Activated CD8-positive, alpha-beta T cell treated with anti-CD3 and anti-CD28 coated beads for 36 hours (primary cell): Measurements from ENCODE around the gene SLIT3. TPM values are rescaled to one million over a fixed set of nuclear protein-coding genes. Genes with fewer than 3 reads are reported as not detected.

ENCODE experiments used
- ATAC-seq: fragments of 200-7000 bp; cut with Tn5 transposase; one replicate; pipeline ENCODE4 v1.10.0; 2021; ENCODE audit warnings: mild to moderate bottlenecking, moderate library complexity
- CTCF ChIA-PET: fragments of 350-600 bp; sonication (Branson Sonifier 250); formaldehyde crosslinking; loops from one replicate; lab custom pipeline; 2021; ENCODE audit warnings: antibody characterized with exemption; lab: Charles Lee
- POLR2A ChIA-PET: fragments of 350-600 bp; sonication (Branson Sonifier 250); formaldehyde crosslinking; loops from one replicate; lab custom pipeline; 2021; ENCODE audit warnings: antibody characterized with exemption; lab: Charles Lee
- DNase-seq: peaks from one replicate; pipeline ENCODE4 v3.0.0-alpha.2; 2020
- H3K27ac Mint-ChIP-seq: one replicate; pipeline ENCODE4 v1.8.0; 2021; ENCODE audit warnings: mild to moderate bottlenecking, mixed read lengths
- H3K27me3 Mint-ChIP-seq: one replicate; pipeline ENCODE4 v1.8.0; 2021; ENCODE audit warnings: mixed read lengths
- H3K36me3 Mint-ChIP-seq: one replicate; pipeline ENCODE4 v1.8.0; 2021; ENCODE audit warnings: low read depth, mixed read lengths
- H3K4me1 Mint-ChIP-seq: one replicate; pipeline ENCODE4 v1.8.0; 2021; ENCODE audit warnings: low read depth, mixed read lengths
- H3K4me3 Mint-ChIP-seq: one replicate; pipeline ENCODE4 v1.8.0; 2021; ENCODE audit warnings: mild to moderate bottlenecking, moderate library complexity, mixed read lengths
- H3K9me3 Mint-ChIP-seq: one replicate; pipeline ENCODE4 v1.8.0; 2021; ENCODE audit warnings: mixed read lengths
- intact Hi-C: fragments of 100-400 bp; cut with micrococcal nuclease; formaldehyde crosslinking; loops from one replicate; pipeline ENCODE4 v1.10.0; 2022
- total RNA-seq, 2 experiments: library from RNA; stranded (reverse); gene quantifications; one replicate each; pipeline ENCODE4 v1.2.3, GENCODE V29; 2021
- TF ChIP-seq, protein P1 (sequence below): fragments of 200-600 bp; IDR thresholded peaks from one replicate; pipeline ENCODE4 v1.8.0; 2022; ENCODE audit warnings: antibody characterized with exemption, mild to moderate bottlenecking

SLIT3 gene
- total RNA-seq, 2 experiments from 2014 or later, result 0.69 to 0.74 TPM

GRCh38 chr5:169070413-169070812 lies 230.5 kb downstream of the SLIT3 start:
- CTCF ChIA-PET, result no interaction called here

DNA sequence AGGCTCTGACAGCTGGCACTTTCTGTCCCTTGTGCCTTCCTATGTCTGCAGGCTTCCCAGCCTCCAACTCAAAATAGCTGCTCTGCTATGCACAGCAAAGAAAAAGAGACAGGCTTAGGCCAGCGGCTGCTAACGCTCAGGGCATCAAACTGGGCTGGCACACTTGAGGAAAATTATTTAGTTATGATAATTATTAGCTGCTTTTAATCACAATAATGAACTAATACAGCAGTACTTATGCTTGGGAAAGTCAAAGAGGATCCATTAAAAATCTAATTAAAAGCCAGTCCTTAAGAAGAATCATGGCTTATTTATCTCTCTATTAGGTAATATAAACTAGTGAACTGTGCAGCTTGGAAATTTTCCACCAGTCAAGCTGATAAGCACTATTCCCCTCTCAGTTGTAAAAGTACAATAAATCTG lies 233.2 kb downstream of the SLIT3 start:
- TF ChIP-seq, protein P1, sequence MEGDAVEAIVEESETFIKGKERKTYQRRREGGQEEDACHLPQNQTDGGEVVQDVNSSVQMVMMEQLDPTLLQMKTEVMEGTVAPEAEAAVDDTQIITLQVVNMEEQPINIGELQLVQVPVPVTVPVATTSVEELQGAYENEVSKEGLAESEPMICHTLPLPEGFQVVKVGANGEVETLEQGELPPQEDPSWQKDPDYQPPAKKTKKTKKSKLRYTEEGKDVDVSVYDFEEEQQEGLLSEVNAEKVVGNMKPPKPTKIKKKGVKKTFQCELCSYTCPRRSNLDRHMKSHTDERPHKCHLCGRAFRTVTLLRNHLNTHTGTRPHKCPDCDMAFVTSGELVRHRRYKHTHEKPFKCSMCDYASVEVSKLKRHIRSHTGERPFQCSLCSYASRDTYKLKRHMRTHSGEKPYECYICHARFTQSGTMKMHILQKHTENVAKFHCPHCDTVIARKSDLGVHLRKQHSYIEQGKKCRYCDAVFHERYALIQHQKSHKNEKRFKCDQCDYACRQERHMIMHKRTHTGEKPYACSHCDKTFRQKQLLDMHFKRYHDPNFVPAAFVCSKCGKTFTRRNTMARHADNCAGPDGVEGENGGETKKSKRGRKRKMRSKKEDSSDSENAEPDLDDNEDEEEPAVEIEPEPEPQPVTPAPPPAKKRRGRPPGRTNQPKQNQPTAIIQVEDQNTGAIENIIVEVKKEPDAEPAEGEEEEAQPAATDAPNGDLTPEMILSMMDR, result no peak
- H3K9me3 Mint-ChIP-seq, result no peaks in the 10 kb centered on the region
- H3K27ac Mint-ChIP-seq, result no peak overlapping the region
- CTCF ChIA-PET, result no interaction called here
- ATAC-seq (no peak), DNase-seq (no peak)
- no peaks in the 10 kb centered on the region for H3K4me1 Mint-ChIP-seq
- no peak overlapping the region for H3K4me3 Mint-ChIP-seq
- no peaks in the 10 kb centered on the region for H3K36me3 Mint-ChIP-seq
- peaks cover 20% of the 10 kb centered on the region for H3K27me3 Mint-ChIP-seq
- POLR2A ChIA-PET, result no interaction called here
- intact Hi-C loops, result no loop called here

More at GRCh38 chr5:169070413-169070812, 230.5 kb downstream of the SLIT3 start:
- H3K36me3 Mint-ChIP-seq, result no peaks in the 10 kb centered on the region
- no peak overlapping the region for H3K27ac Mint-ChIP-seq
- no peaks in the 10 kb centered on the region for H3K4me1 Mint-ChIP-seq
- TF ChIP-seq, protein P1, result no peak
- H3K9me3 Mint-ChIP-seq, result no peaks in the 10 kb centered on the region
- no peak for ATAC-seq
- no peak overlapping the region for H3K4me3 Mint-ChIP-seq
- intact Hi-C loops, result no loop called here
- peaks cover 4% of the 10 kb centered on the region for H3K27me3 Mint-ChIP-seq
- POLR2A ChIA-PET, result no interaction called here
- no peak for DNase-seq

GRCh38 chr5:169065400-169065799 lies 235.5 kb downstream of the SLIT3 start:
- ChIA-PET POLR2A (no interaction called here), CTCF (no interaction called here)
- H3K9me3 Mint-ChIP-seq, result no peaks in the 10 kb centered on the region
- no peaks in the 10 kb centered on the region for H3K4me1 Mint-ChIP-seq
- H3K27me3 Mint-ChIP-seq, result peaks cover 18% of the 10 kb centered on the region
- no peak overlapping the region for H3K4me3 Mint-ChIP-seq
- intact Hi-C loops, result no loop called here
- no peak for DNase-seq
- TF ChIP-seq, protein P1, result no peak
- no peak overlapping the region for H3K27ac Mint-ChIP-seq
- H3K36me3 Mint-ChIP-seq, result no peaks in the 10 kb centered on the region
- no peak for ATAC-seq

- no peak overlapping the region for H3K4me3 Mint-ChIP-seq
- DNase-seq (no peak), ATAC-seq (no peak)
- H3K4me1 Mint-ChIP-seq, result no peaks in the 10 kb centered on the region
- H3K36me3 Mint-ChIP-seq, result no peaks in the 10 kb centered on the region
- CTCF ChIA-PET, result no interaction called here
- TF ChIP-seq, protein P1, result no peak
- intact Hi-C loops, result no loop called here
- POLR2A ChIA-PET, result no interaction called here
- H3K27ac Mint-ChIP-seq, result no peak overlapping the region
- no peaks in the 10 kb centered on the region for H3K9me3 Mint-ChIP-seq
- peaks cover 17% of the 10 kb centered on the region for H3K27me3 Mint-ChIP-seq
Observed at GRCh38 chr5:169064093-169064492, 236.8 kb downstream of the SLIT3 start.

DNA sequence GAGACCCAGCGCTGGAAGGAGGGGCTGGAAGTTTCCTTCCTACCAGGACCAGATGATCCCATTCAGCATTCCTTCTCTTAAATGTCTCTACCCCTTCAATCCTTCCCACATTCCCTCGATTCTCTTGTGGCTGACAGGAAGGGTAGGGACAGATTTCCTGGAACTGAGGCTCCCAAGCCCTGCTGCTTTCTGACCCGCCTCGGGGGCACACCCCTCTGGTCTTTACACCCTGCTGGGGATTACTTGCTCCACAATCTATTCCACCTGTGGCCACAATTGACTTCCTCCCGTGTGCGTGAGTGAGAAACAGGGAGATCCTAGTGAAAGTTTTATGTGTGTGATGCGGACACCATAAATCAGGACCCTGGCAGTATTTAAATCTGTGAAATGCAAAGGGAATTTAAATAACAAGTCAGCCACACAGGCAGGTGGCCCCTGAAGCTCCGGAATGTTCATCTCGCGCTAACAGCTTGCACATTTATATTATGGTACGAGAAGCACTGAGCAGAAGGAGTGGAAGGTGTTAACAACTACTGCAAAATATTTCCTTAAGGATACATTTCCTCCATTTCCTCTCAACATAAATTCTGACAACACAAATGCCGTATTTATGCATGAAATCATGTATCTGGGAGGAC lies 237.5 kb downstream of the SLIT3 start:
- Mint-ChIP-seq H3K27ac (no peak overlapping the region), H3K4me1 (no peaks in the 10 kb centered on the region), H3K27me3 (peaks cover 17% of the 10 kb centered on the region), H3K9me3 (no peaks in the 10 kb centered on the region), H3K36me3 (no peaks in the 10 kb centered on the region), H3K4me3 (no peak overlapping the region)
- ChIA-PET POLR2A (no interaction called here), CTCF (no interaction called here)
- intact Hi-C loops, result no loop called here
- TF ChIP-seq, protein P1, result no peak
- ATAC-seq (no peak), DNase-seq (no peak)
